Astrocyte (in vitro differentiated cells and primary cell): ENCODE data around the gene PRPSAP1.

Experiments used
- CTCF ChIP-seq: IDR thresholded peaks from 2 replicates; pipeline ENCODE4 v1.5.1; 2011; ENCODE audit warnings: low read depth, mild to moderate bottlenecking, inconsistent platforms, low read length, moderate library complexity; ENCODE audit not compliant: insufficient read depth
- EZH2 ChIP-seq: IDR thresholded peaks from 2 replicates; pipeline ENCODE4 v1.6.1; 2012; ENCODE audit warnings: mild to moderate bottlenecking, low read length, inconsistent platforms; ENCODE audit not compliant: insufficient read depth

GRCh38 chr17:76367642-76368041 lies 13.9 kb upstream of the PRPSAP1 start:
- no peak for TF ChIP-seq CTCF
- no peak for TF ChIP-seq EZH2
